ENCODE data around the gene GABRB1.

GRCh38 chr4:47413521-47413920 is 382.2 kb downstream of the GABRB1 start:
- TF ChIP-seq EP300 (IDR thresholded peaks at IDR 0.05) (no peak), CTCF (IDR thresholded peaks at IDR 0.05) (no peak)
